H1 (cell line): ENCODE measurements around the gene RARA. TPM values are rescaled to one million over a fixed set of nuclear protein-coding genes. Genes with fewer than 3 reads are reported as not detected.

Experiments
- ASH2L ChIP-seq: fragments of 200-600, 300-600 bp; sonication (generic); IDR thresholded peaks from one replicate; pipeline ENCODE4 v1.7.1; 2017; ENCODE audit warnings: low read length
- CBX8 ChIP-seq: fragments of 300-800, 300-1000 bp; sonication (generic); IDR thresholded peaks from 2 replicates; pipeline ENCODE4 v1.7.1; 2016; ENCODE audit warnings: low read depth, low read length, borderline replicate concordance
- CTBP2 ChIP-seq: IDR thresholded peaks from 2 replicates; pipeline ENCODE4 v1.7.0; 2011; ENCODE audit warnings: borderline replicate concordance, mild to moderate bottlenecking, moderate library complexity, mixed read lengths, low read length; ENCODE audit not compliant: insufficient read depth, insufficient read length
- FOSL1 ChIP-seq: IDR thresholded peaks from 2 replicates; pipeline ENCODE4 v1.6.1; 2011; ENCODE audit warnings: mild to moderate bottlenecking, low read depth, low read length, moderate library complexity; ENCODE audit not compliant: insufficient read depth
- GABPA ChIP-seq: IDR thresholded peaks from 2 replicates; pipeline ENCODE4 v1.6.1; 2011; ENCODE audit warnings: mild to moderate bottlenecking, low read length, moderate library complexity, borderline replicate concordance; ENCODE audit not compliant: insufficient read depth
- JUND ChIP-seq: IDR thresholded peaks from 2 replicates; pipeline ENCODE4 v1.6.1; 2011; ENCODE audit warnings: mild to moderate bottlenecking, improper control_type of control experiment, low read length
- KDM4A ChIP-seq: IDR thresholded peaks from one replicate; pipeline ENCODE4 v1.7.1; 2012; ENCODE audit warnings: low read depth, mild to moderate bottlenecking, moderate library complexity, low read length, inconsistent platforms; ENCODE audit not compliant: severe bottlenecking
- KDM5A ChIP-seq: fragments of 200-600 bp; IDR thresholded peaks from 2 replicates; pipeline ENCODE4 v1.7.1; 2012; ENCODE audit warnings: mild to moderate bottlenecking, low read length, inconsistent platforms, mixed read lengths
- MAFK ChIP-seq: IDR thresholded peaks from 2 replicates; pipeline ENCODE4 v1.6.1; 2012; ENCODE audit warnings: low read depth, mild to moderate bottlenecking, improper control_type of control experiment, low read length
- NANOG ChIP-seq: IDR thresholded peaks from 2 replicates; pipeline ENCODE4 v1.6.1; 2011; ENCODE audit warnings: low read length, low read depth, mild to moderate bottlenecking, inconsistent platforms; ENCODE audit not compliant: insufficient read depth, poor library complexity, severe bottlenecking
- NRF1 ChIP-seq: IDR thresholded peaks from 2 replicates; pipeline ENCODE4 v1.6.1; 2011; ENCODE audit warnings: mild to moderate bottlenecking, low read depth, low read length, improper control_type of control experiment
- PHF8 ChIP-seq: fragments of 200-600 bp; sonication (generic); conservative IDR thresholded peaks from 2 replicates; pipeline ENCODE4 v1.7.1; 2012; ENCODE audit warnings: low read depth, mild to moderate bottlenecking, inconsistent platforms, low read length, moderate library complexity
- POLR2AphosphoS5 ChIP-seq: IDR thresholded peaks from 2 replicates; pipeline ENCODE4 v1.6.1; 2011; ENCODE audit warnings: low read depth, low read length
- POU5F1 ChIP-seq: IDR thresholded peaks from 2 replicates; pipeline ENCODE4 v1.6.1; 2011; ENCODE audit warnings: low read depth, mild to moderate bottlenecking, low read length, moderate library complexity
- RNF2 ChIP-seq: fragments of 200-900, 300-1000 bp; sonication (generic); IDR thresholded peaks from 2 replicates; pipeline ENCODE4 v1.7.1; 2016; ENCODE audit warnings: borderline replicate concordance, low read depth, mild to moderate bottlenecking, antibody characterized with exemption, low read length; ENCODE audit not compliant: poor library complexity, severe bottlenecking; ENCODE audit errors: missing control alignments
- SAP30 ChIP-seq: fragments of 300-600 bp; sonication (generic); IDR thresholded peaks from 2 replicates; pipeline ENCODE4 v1.7.1; 2012; ENCODE audit warnings: low read length, moderate library complexity, mild to moderate bottlenecking, inconsistent platforms; ENCODE audit not compliant: insufficient read depth, insufficient replicate concordance
- SIN3A ChIP-seq, 2 experiments: IDR thresholded peaks in 1 of 2; conservative IDR thresholded peaks in 1 of 2; 2 replicates each; pipeline ENCODE4 v1.6.1; 2011 to 2012; ENCODE audit warnings: low read length in 2 of 2, improper control_type of control experiment in 1 of 2, low read depth in 1 of 2, mild to moderate bottlenecking in 1 of 2
- SP4 ChIP-seq: IDR thresholded peaks from 2 replicates; pipeline ENCODE4 v1.6.1; 2012; ENCODE audit warnings: low read length, inconsistent platforms
- SUZ12 ChIP-seq: fragments of 200-600 bp; sonication (generic); IDR thresholded peaks from 2 replicates; pipeline ENCODE4 v1.6.1; 2012; ENCODE audit warnings: mild to moderate bottlenecking, inconsistent platforms, low read length, moderate library complexity, mixed read lengths
- TAF7 ChIP-seq: optimal IDR thresholded peaks from 2 replicates; pipeline ENCODE3; 2011; ENCODE audit warnings: low read depth, mild to moderate bottlenecking, inconsistent platforms, low read length, moderate library complexity, borderline replicate concordance
- TCF12 ChIP-seq: IDR thresholded peaks from 2 replicates; pipeline ENCODE4 v1.6.1; 2011; ENCODE audit warnings: low read depth, mild to moderate bottlenecking, low read length
- ZNF274 ChIP-seq: IDR thresholded peaks from 2 replicates; pipeline ENCODE4 v1.7.0; 2012; ENCODE audit warnings: low read length, borderline replicate concordance; ENCODE audit errors: extremely low read depth
- polyA plus RNA-seq, 7 experiments: library from polyadenylated mRNA; depleted of rRNA in 3 of 7; stranded (reverse) in 5 of 7; unstranded in 2 of 7; fragments of >200 nt in 5 of 7; fragments of 200-250 nt in 2 of 7; gene quantifications; 1 replicate in 5 of 7; 2 replicates in 1 of 7; 4 replicates in 1 of 7; pipeline versions ENCODE4 v1.2.1 to v1.2.3, GENCODE V29; 2011 to 2013; ENCODE audit warnings: missing spikeins in 2 of 7, mixed read lengths in 2 of 7
- total RNA-seq: library from RNA; stranded (reverse); fragmentation: NEBNext Ultra II Directional; extraction: Animal tissue kit (Norgen Biotek cat#: 25700); gene quantifications from 2 replicates; pipeline ENCODE4 v1.2.1, GENCODE V29; 2021

The RARA gene
- total and polyA plus RNA-seq, 2 of the 8 experiments (the other 6 are each of a cell fraction or from before 2014, with no cell fraction given) = 4.4 to 16.5 TPM

DNA sequence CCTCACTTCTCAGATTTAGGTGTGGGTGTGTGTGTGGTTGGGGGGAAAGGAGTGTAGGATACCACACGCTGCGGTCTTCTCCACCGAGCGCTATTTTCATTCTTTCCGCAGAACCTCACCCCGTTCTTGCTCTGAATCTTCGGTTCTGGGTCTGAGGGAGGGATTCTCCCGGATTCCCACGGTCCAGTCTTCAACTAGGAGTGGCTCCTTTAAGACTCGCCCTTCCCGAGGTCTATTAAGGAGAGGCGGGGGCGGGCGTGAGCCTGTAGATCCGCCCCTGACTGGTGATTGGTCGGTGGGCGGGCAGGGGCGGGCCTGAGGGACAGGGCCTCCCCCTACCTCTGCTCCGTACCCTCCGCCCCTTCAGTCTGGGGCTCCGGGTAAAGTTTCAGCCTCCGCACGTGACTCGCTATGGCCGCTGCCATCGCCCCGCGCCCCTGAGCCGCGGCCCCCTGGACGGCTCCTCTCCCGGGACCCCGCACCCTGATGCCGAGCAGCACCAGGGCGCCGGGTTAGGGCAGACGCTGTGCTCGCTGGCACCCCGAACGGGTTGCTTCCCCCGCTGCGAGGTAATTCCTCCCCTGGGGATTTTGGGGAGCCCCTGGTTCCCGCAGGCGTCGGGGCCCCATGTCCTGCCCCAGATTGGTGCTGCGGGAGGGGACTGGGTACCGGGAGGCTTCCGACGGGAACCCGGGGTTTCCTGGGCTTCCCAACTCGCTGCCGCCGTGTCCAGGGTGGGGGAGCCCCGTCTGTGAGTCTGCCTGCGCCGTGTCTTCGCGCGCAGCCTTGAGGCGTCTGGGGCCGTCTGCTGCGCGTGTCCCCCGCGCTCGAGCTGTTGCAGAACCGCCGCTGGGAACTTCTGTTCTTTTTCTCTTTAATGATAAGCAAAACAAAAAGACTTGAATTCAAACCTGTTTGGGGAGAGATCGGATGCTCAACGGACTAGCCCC, 9.2 kb downstream of the RARA start (continued):
- TF ChIP-seq ZNF274 (no peak), PHF8 (peak; percentile 60), FOSL1 (no peak), NRF1 (no peak), CTBP2 (no peak), RNF2 (peak; percentile 43), SP4 (peak; percentile 56; the same call in 1 of the 2 replicates), GABPA (no peak), POLR2AphosphoS5 (0 out of 2 replicates have a peak, but pooled peaks have one; percentile 25), TCF12 (no peak), SAP30 (no peak), SIN3A (conservative IDR thresholded peaks at IDR 0.05 in 1 of 2, IDR thresholded peaks at IDR 0.05 in 1 of 2; ENCODE audit: low read depth in 1 of 2, low read length in 2 of 2) (0 out of 4 replicates have a peak, but pooled peaks of 1 of the 2 experiments have one; percentile 54), POU5F1 (no peak), MAFK (no peak), SUZ12 (no peak), TAF7 (peak; percentile 41), KDM5A (peak; percentile 35; the same call in 1 of the 2 replicates), JUND (no peak), CBX8 (no peak), NANOG (peak; percentile 15), ASH2L (peak; percentile 74), KDM4A (peak; percentile 97)
- TF ChIP-seq, all 59 proteins: peak for 22
